NCI-H1105 treated with DMSO at 0.1 percent for 48 hours (cell line): ENCODE data around the gene ATXN7L1.

Source experiments
- DNase-seq: peaks from one replicate; lab custom pipeline; 2025; lab: John Stamatoyannopoulos, UW

ATXN7L1 gene

GRCh38 chr7:105778956-105779355, 97.4 kb downstream of the ATXN7L1 start:
- no peak for DNase-seq

GRCh38 chr7:105776986-105777910, 99.2 kb downstream of the ATXN7L1 start:
- DNase-seq = no peak

GRCh38 chr7:105776068-105776790, 100.2 kb downstream of the ATXN7L1 start:
- DNase-seq = no peak

- no peak for DNase-seq
These were observed 100.8 kb downstream of the ATXN7L1 start for GRCh38 chr7:105775580-105775979.

GRCh38 chr7:105773030-105773460, 103.4 kb downstream of the ATXN7L1 start:
- DNase-seq = no peak

- DNase-seq = no peak
These were observed 106.3 kb downstream of the ATXN7L1 start for GRCh38 chr7:105769901-105770628.

GRCh38 chr7:105768898-105769507, 107.4 kb downstream of the ATXN7L1 start:
- DNase-seq = no peak

GRCh38 chr7:105768117-105768516, 108.3 kb downstream of the ATXN7L1 start:
- DNase-seq = no peak

- DNase-seq = no peak
These were observed 109.9 kb downstream of the ATXN7L1 start for GRCh38 chr7:105766421-105767073.

GRCh38 chr7:105765846-105766245, 110.6 kb downstream of the ATXN7L1 start:
- no peak for DNase-seq

- DNase-seq = no peak
These were observed 111.9 kb downstream of the ATXN7L1 start for GRCh38 chr7:105764506-105764905.

- no peak for DNase-seq
These were observed 115.6 kb downstream of the ATXN7L1 start for GRCh38 chr7:105760551-105761447.

GRCh38 chr7:105759670-105760550, 116.5 kb downstream of the ATXN7L1 start:
- DNase-seq = peak; percentile 61

GRCh38 chr7:105756367-105756766, 120.0 kb downstream of the ATXN7L1 start:
- DNase-seq = no peak

GRCh38 chr7:105752671-105753275, 123.6 kb downstream of the ATXN7L1 start:
- no peak for DNase-seq

GRCh38 chr7:105751054-105751453, 125.3 kb downstream of the ATXN7L1 start:
- DNase-seq = no peak

- DNase-seq = no peak
These were observed 127.7 kb downstream of the ATXN7L1 start for GRCh38 chr7:105748701-105749100.

GRCh38 chr7:105745681-105746330, 130.6 kb downstream of the ATXN7L1 start:
- no peak for DNase-seq
